ENCODE results near the gene SPRED2.

DNA sequence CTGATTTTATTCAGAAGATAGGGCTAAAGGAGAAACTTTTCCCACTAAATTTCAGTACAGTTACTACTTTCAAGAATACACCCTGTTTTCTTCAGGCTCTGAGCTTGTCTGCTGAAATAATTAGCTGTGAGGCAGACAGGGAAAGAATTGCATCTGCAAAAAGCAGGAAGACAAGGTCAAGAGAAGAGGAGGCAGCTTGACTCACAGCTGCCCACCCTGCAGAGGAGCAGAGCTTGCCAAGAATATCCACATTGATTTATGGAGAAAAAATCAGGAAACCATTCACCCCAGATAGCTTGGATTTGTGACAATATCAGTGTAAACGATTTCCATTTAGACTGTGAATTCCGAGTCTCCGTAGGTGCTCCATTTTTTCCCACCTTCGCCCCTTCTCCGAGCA is 155.8 kb downstream of the SPRED2 start:
- TF ChIP-seq, protein P1, sequence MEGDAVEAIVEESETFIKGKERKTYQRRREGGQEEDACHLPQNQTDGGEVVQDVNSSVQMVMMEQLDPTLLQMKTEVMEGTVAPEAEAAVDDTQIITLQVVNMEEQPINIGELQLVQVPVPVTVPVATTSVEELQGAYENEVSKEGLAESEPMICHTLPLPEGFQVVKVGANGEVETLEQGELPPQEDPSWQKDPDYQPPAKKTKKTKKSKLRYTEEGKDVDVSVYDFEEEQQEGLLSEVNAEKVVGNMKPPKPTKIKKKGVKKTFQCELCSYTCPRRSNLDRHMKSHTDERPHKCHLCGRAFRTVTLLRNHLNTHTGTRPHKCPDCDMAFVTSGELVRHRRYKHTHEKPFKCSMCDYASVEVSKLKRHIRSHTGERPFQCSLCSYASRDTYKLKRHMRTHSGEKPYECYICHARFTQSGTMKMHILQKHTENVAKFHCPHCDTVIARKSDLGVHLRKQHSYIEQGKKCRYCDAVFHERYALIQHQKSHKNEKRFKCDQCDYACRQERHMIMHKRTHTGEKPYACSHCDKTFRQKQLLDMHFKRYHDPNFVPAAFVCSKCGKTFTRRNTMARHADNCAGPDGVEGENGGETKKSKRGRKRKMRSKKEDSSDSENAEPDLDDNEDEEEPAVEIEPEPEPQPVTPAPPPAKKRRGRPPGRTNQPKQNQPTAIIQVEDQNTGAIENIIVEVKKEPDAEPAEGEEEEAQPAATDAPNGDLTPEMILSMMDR (IDR thresholded peaks at IDR 0.05; ENCODE audit: low read depth, low read length, poor library complexity, severe bottlenecking): no peak
- no peak for TF ChIP-seq EZH2phosphoT487 (IDR thresholded peaks at IDR 0.05; ENCODE audit: borderline replicate concordance, low read length)
